Tibial nerve (tissue), 4 donors: ENCODE measurements around the gene MARCHF3. TPM values are rescaled to one million over a fixed set of nuclear protein-coding genes. Genes with fewer than 3 reads are reported as not detected.

Source experiments
- DNase-seq, 2 donors: peaks; one replicate each; pipeline ENCODE4 v3.0.0-alpha.2; 2019; ENCODE audit warnings: low spot score in 2 of 2
- H3K27ac ChIP-seq, 4 donors: fragments of 200-600 bp; sonication (generic) in 3 of 4; one replicate each; pipeline ENCODE4 v1.5.1; 2017 to 2019; ENCODE audit warnings: mild to moderate bottlenecking in 1 of 4
- H3K27me3 ChIP-seq, 2 donors: fragments of 200-600 bp; sonication (generic) in 1 of 2; one replicate each; pipeline versions ENCODE4 v1.5.1 to v1.6.0; 2017 to 2019
- H3K36me3 ChIP-seq, 3 donors: fragments of 200-600 bp; sonication (generic); one replicate each; pipeline ENCODE4 v1.5.1; 2018 to 2019
- H3K4me1 ChIP-seq, 4 donors: fragments of 200-600 bp; sonication (generic) in 3 of 4; one replicate each; pipeline ENCODE4 v1.5.1; 2017 to 2019
- H3K4me3 ChIP-seq, 4 donors: fragments of 200-600 bp; sonication (generic) in 3 of 4; one replicate each; pipeline ENCODE4 v1.5.1; 2017 to 2019; ENCODE audit warnings: mild to moderate bottlenecking in 1 of 4, moderate library complexity in 1 of 4
- H3K9me3 ChIP-seq, 4 donors: fragments of 200-600 bp; sonication (generic) in 3 of 4; one replicate each; pipeline ENCODE4 v1.5.1; 2017 to 2019
- CTCF ChIP-seq, 5 experiments: fragments of 200-600 bp in 3 of 5; fragments of 450-650 bp in 2 of 5; sonication (generic) in 3 of 5; IDR thresholded peaks; one replicate each; pipeline ENCODE4 v1.5.1; 2016 to 2019; ENCODE audit warnings: antibody characterized with exemption in 5 of 5, mild to moderate bottlenecking in 3 of 5, moderate library complexity in 2 of 5
- EP300 ChIP-seq, 2 donors: sonication (generic); formaldehyde crosslinking; IDR thresholded peaks; one replicate each; pipeline ENCODE4 v1.6.1; 2017; ENCODE audit warnings: antibody characterized with exemption in 2 of 2, mild to moderate bottlenecking in 1 of 2
- POLR2A ChIP-seq, 2 donors: fragments of 450-650 bp; IDR thresholded peaks; one replicate each; pipeline ENCODE4 v1.6.1; 2017; ENCODE audit warnings: antibody characterized with exemption in 2 of 2, mild to moderate bottlenecking in 2 of 2, moderate library complexity in 2 of 2
- WGBS, 2 donors: methylation state at CpG; one replicate each; pipeline ENCODE4 v1.1.5; 2018; 5-methylcytosine and 5-hydroxymethylcytosine counted together
- total RNA-seq, 4 donors: library from RNA; depleted of rRNA; stranded (reverse); fragments of >200 nt; gene quantifications; one replicate each; pipeline ENCODE4 v1.1.0, GENCODE V29; 2016

Gene MARCHF3
- total RNA-seq, 4 donors from 2014 or later, result 1.8 to 8.7 (median 4.7) TPM

- Histone ChIP-seq H3K4me3 (no peak overlapping the region), H3K4me1 (peaks cover 0 to 18% (median 4%) of the 10 kb centered on the region in 4 donors), H3K27ac (no peak overlapping the region), H3K27me3 (no peaks in the 10 kb centered on the region), H3K36me3 (no peaks in the 10 kb centered on the region), H3K9me3 (no peaks in the 10 kb centered on the region)
- WGBS, 2 donors, result 95 to 100% methylated on average over 2 of the region's 2 CpGs
- no peak for DNase-seq
- no peak for TF ChIP-seq EP300 (IDR thresholded peaks at IDR 0.05)
- TF ChIP-seq CTCF (IDR thresholded peaks at IDR 0.05), result no peak
- TF ChIP-seq POLR2A (IDR thresholded peaks at IDR 0.05), result no peak
These were observed 62.4 kb downstream of the MARCHF3 start for GRCh38 chr5:126967808-126968466.

- H3K4me3 ChIP-seq, result no peak overlapping the region
- no peaks in the 10 kb centered on the region for H3K27me3 ChIP-seq
- H3K27ac ChIP-seq, result no peak overlapping the region
- H3K4me1 ChIP-seq, result peaks cover 0 to 5% (median under 1%) of the 10 kb centered on the region in 4 donors
- H3K36me3 ChIP-seq, result no peaks in the 10 kb centered on the region
- DNase-seq, result no peak
- no peak for TF ChIP-seq CTCF (IDR thresholded peaks at IDR 0.05)
- TF ChIP-seq POLR2A (IDR thresholded peaks at IDR 0.05), result no peak
- no peak for TF ChIP-seq EP300 (IDR thresholded peaks at IDR 0.05)
- no peaks in the 10 kb centered on the region for H3K9me3 ChIP-seq
These were observed 64.9 kb downstream of the MARCHF3 start for GRCh38 chr5:126965487-126965886.

- DNase-seq, result no peak
- H3K36me3 ChIP-seq, result no peaks in the 10 kb centered on the region
- TF ChIP-seq POLR2A (IDR thresholded peaks at IDR 0.05) (no peak), EP300 (IDR thresholded peaks at IDR 0.05) (no peak), CTCF (IDR thresholded peaks at IDR 0.05) (no peak)
- no peak overlapping the region for H3K27ac ChIP-seq
- WGBS, 2 donors, result 27 to 35% methylated on average over 2 of the region's 2 CpGs
- no peaks in the 10 kb centered on the region for H3K27me3 ChIP-seq
- no peaks in the 10 kb centered on the region for H3K9me3 ChIP-seq
- H3K4me3 ChIP-seq, result no peak overlapping the region
- peaks cover 0 to 1% (median 0%) of the 10 kb centered on the region in 4 donors for H3K4me1 ChIP-seq
These were observed 65.3 kb downstream of the MARCHF3 start for GRCh38 chr5:126965061-126965475.

GRCh38 chr5:126963822-126964375 lies 66.5 kb downstream of the MARCHF3 start:
- no peak for DNase-seq
- Histone ChIP-seq H3K27ac (no peak overlapping the region), H3K36me3 (no peaks in the 10 kb centered on the region), H3K27me3 (no peaks in the 10 kb centered on the region), H3K4me3 (no peak overlapping the region), H3K4me1 (no peaks in the 10 kb centered on the region), H3K9me3 (no peaks in the 10 kb centered on the region)
- TF ChIP-seq CTCF (IDR thresholded peaks at IDR 0.05) (no peak), POLR2A (IDR thresholded peaks at IDR 0.05) (no peak), EP300 (IDR thresholded peaks at IDR 0.05) (no peak)
- WGBS, 2 donors, result 94 to 96% methylated on average over 2 of the region's 2 CpGs

GRCh38 chr5:126961702-126962101 lies 68.7 kb downstream of the MARCHF3 start:
- Histone ChIP-seq H3K27me3 (no peaks in the 10 kb centered on the region), H3K9me3 (no peaks in the 10 kb centered on the region), H3K27ac (no peak overlapping the region), H3K4me3 (no peak overlapping the region), H3K4me1 (no peaks in the 10 kb centered on the region), H3K36me3 (no peaks in the 10 kb centered on the region)
- TF ChIP-seq POLR2A (IDR thresholded peaks at IDR 0.05) (no peak), CTCF (IDR thresholded peaks at IDR 0.05) (no peak), EP300 (IDR thresholded peaks at IDR 0.05) (no peak)
- DNase-seq, result no peak
- 78 to 82% methylated on average over 2 of the region's 2 CpGs for WGBS, 2 donors
